Nucleus accumbens (tissue), 56 donors: ENCODE data around the gene CGREF1.
"Not testable (repeated sequence)": the region's sequence is repeated elsewhere in the genome, so short reads cannot be mapped to it uniquely, and the experiment has no call there.

Experiments used
- DNase-seq, 56 donors: peaks; one replicate each; lab custom pipeline; 2025; lab: John Stamatoyannopoulos, UW

The CGREF1 gene

DNA sequence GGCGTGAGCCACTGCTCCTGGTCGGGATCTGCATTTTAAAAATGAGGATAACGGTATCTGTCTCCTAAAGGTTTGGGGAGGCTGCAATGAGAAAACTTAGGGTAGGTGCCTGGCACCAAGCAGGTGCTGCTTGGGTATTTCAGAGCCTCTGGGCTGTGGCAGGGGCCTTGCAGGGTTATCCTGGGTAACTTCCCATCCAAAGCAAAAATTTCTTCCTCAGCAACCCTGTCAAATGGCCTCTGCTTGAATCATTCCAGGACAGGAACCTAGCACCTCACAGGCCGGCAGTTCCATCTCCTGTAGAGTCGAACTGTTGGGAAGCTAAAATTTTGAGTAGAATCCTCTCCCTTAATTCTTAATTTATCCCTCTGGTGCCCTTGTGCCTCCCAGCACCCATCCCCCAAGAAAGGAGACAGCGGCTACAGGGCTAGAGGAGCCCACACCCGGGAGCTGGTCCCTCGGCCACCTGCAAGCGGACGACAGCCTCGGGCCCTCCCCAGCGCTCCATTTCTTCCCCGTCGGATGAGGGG is 868 bp downstream of the CGREF1 start:
- peak in 2 of 56 donors; percentile 18 to 30 for DNase-seq

DNA sequence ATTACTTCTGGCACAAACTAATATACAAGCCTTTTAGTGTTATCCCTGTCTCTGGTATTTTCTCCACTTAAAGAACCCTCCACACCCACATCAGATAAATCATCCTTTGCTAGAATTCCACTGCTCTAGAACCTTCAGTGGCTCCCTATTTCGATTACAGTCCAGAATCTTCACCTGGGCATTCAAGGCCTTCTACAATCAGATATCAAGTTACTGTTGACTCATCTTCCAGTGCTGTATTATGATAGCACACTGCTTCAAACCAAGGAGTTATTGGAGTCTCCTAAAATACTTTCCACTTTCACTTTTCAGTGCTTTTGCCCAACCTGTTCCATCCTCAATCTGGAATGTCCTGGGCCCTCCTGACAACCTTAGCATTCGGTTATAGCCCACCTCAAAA is 3.4 kb downstream of the CGREF1 start:
- no peak for DNase-seq

DNA sequence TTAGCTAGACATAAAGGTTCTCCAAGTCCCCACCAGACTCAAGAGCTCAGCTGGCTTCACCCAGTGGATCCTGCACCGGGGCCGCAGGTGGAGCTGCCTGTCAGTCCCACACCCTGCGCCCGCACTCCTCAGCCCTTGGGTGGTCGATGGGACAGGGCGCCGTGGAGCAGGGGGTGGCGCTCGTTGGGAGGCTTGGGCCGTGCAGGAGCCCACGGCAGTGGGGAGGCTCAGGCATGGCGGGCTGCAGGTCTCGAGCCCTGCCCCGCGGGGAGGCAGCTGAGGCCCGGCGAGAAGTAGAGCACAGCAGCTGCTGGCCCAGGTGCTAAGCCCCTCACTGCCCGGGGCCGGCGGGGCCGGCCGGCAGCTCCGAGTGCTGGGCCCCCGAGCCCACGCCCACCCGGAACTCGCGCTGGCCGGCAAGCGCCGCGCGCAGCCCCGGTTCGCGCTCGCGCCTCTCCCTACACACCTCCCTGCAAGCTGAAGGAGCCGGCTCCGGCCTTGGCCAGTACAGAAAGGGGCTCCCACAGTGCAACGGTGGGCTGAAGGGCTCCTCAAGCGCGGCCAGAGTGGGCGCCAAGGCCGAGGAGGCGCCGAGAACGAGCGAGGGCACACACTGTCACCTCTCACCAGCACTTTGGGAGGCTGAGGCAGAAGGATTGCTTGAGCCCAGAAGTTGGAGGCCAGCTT is 7.4 kb downstream of the CGREF1 start:
- not testable (repeated sequence) for DNase-seq

DNA sequence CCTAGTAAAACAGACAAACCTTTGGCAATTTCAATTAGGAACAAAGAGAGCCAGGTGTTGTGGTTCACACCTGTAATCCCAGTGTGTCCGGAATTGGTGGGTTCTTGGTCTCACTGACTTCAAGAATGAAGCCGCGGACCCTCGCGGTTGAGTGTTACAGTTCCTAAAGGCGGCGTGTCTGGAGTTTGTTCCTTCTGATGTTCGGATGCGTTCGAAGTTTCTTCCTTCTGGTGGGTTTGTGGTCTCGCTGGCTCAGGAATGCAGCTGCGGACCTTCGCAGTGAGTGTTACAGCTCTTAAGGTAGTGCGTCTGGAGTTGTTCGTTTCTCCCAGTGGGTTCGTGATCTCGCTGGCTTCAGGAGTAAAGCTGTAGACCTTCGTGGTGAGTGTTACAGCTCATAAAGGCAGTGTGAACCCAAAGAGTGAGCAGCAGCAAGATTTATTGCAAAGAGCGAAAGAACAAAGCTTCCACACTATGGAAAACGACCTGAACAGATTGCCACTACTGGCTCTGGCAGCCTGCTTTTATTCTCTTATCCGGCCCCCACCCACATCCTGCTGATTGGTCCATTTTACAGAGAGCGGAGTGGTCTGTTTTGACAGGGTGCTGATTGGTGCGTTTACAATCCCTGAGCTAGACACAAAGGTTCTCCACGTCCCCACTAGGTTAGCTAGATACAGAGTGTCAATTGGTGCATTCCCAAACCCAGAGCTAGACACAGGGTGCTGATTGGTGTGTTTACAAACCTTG is 8.2 kb downstream of the CGREF1 start:
- DNase-seq, result not testable (repeated sequence)

DNA sequence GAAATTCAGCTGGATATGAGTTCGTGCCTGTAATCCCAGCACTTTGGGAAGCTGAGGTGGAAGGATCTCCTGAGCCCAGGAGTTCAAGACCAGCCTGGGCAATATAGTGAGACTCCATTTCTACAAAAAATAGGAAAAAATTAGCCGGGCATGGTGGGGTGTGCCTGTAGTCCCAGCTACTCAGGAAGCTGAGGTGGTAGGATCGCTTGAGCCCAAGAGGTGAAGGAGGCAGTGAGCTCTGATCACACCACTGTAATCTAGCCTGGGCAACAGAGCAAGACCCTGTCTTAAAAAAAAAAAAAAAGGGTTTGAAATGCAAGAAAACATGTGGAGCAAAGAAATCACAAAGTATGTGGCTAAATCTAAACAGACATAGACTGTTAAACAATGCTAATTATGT is 9.8 kb downstream of the CGREF1 start:
- DNase-seq, result no peak

GRCh38 chr2:27108221-27108620 is 10.7 kb downstream of the CGREF1 start:
- DNase-seq, result no peak

DNA sequence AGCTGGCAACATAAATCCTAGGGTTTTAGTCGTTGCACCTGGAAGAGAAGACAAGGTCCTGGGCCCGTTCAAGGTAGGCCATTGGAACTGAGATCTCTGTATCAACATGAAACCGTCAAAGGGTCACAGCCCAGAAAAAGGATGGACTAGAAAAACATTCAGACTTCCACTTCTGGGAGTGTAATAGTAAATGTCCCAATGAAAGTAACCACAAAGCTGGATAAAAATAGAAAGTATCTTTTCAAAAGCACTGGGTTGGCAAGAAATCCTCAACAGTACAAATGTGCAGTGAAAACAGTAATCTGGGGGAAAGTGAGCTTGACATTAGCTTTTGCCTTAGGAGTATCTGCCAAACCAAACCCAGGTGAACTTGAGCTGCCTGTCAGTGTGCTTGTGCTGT is 12.9 kb downstream of the CGREF1 start:
- DNase-seq, result no peak

GRCh38 chr2:27102329-27102728 is 16.6 kb downstream of the CGREF1 start:
- no peak for DNase-seq

GRCh38 chr2:27100036-27100435 is 18.9 kb downstream of the CGREF1 start:
- no peak for DNase-seq

- DNase-seq, result no peak
These were observed 19.5 kb downstream of the CGREF1 start for GRCh38 chr2:27099334-27099955.

- no peak for DNase-seq
These were observed 21.6 kb downstream of the CGREF1 start for GRCh38 chr2:27097341-27097740.

DNA sequence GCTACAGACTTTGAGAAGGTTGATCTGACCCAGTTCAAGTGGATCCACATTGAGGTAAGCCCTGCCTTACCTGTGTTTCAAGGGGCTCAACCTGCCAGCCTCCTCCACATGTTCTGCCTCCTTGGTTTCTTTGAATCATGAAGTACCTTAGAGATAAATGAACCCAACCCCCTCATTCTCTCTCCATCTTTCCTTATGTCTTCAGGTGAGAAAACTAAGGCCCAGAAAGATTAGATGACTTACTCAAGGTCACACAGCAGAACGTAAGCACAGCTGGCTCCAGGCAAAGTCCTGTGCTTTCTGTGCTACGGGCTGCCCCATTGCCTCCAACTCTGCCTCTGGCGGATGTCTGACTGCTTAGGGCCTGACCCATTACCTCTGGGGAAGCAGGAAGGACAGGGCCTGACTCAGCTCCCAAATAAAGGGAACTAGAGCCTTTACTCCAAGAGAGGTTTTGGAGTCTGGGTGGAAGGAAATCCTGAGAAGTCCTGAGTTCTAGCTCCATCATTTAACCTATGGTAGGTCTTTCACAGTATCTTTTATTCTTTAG is 22.1 kb downstream of the CGREF1 start:
- no peak for DNase-seq

- peak in 47 of 56 donors; percentile 14 to 83 (median 58) for DNase-seq
These were observed 22.9 kb downstream of the CGREF1 start for GRCh38 chr2:27095745-27096651.

DNA sequence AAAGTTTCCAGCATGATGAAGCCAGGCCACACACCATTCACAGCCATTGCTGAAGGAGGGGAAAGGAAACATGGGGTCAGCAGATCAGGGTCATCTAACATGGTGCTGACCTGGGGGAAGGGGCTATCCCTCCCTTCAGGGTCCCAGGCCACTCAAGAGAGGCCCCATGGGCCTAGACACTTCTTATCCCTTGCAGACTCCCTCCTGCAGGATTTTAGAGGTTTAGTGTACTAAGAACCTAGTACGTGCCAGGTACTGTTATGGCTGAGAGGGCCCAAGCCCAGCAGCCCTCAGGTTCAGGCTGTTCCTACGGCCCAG is 23.5 kb downstream of the CGREF1 start:
- DNase-seq, result no peak

DNA sequence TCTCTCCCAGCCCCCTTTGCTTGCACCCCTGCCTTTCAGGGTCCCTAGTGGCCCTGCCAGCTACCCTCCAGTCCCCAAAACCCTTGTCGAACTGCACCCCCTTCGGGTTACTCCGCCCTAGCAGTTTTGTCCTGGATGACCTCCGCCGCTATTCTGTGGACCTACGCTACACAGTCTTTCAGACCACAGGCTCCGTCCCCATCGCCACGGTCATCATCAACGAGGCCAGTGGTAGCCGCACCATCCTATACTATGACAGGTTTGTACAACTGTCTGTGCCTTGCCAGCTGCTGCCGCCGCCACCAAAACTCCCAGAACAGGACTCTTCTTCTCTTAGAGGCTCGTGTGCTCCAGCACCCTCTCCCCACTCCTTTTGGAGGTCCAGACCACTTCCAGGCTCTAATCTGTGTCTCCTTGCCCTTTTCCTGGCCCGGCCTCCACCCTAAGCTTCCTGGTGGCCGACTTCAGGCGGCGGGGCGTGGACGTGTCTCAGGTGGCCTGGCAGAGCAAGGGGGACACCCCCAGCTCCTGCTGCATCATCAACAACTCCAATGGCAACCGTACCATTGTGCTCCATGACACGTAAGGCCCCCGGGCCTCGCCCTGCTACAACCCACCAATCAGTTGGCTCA is 24.5 kb downstream of the CGREF1 start:
- DNase-seq, result no peak

- DNase-seq, result no peak
These were observed 25.2 kb downstream of the CGREF1 start for GRCh38 chr2:27093430-27094352.

- no peak for DNase-seq
These were observed 26.1 kb downstream of the CGREF1 start for GRCh38 chr2:27092696-27093429.
